Neuronal stem cell (in vitro differentiated cells): ENCODE measurements around the gene CMTM7.
A peak's percentile ranks its signal among the peaks of the same experiment; 100 is the strongest.

Source experiments
- DNase-seq: peaks from one replicate; pipeline ENCODE4 v3.0.0-alpha.2; 2013; ENCODE audit warnings: low spot score
- H2AFZ ChIP-seq: one replicate; pipeline ENCODE4 v1.6.1; 2013; ENCODE audit warnings: mild to moderate bottlenecking, low read length, inconsistent platforms
- H2AK5ac ChIP-seq: 2 replicates; pipeline ENCODE4 v1.6.1; 2013; ENCODE audit warnings: low read depth, mild to moderate bottlenecking, inconsistent platforms, low read length, moderate library complexity, mixed read lengths
- H2BK120ac ChIP-seq: 2 replicates; pipeline ENCODE4 v1.6.1; 2013; ENCODE audit warnings: low read depth, mild to moderate bottlenecking, inconsistent platforms, low read length, moderate library complexity, mixed read lengths
- H2BK12ac ChIP-seq: one replicate; pipeline ENCODE4 v1.6.1; 2013; ENCODE audit warnings: low read length, inconsistent platforms
- H2BK15ac ChIP-seq: 2 replicates; pipeline ENCODE4 v1.6.1; 2013; ENCODE audit warnings: mild to moderate bottlenecking, low read length, inconsistent platforms, mixed read lengths
- H2BK5ac ChIP-seq: one replicate; pipeline ENCODE4 v1.6.1; 2013; ENCODE audit warnings: inconsistent platforms, mild to moderate bottlenecking, low read length, moderate library complexity
- H3K14ac ChIP-seq: one replicate; pipeline ENCODE4 v1.6.1; 2013; ENCODE audit warnings: low read length, inconsistent platforms
- H3K18ac ChIP-seq: 2 replicates; pipeline ENCODE4 v1.6.1; 2013; ENCODE audit warnings: low read length, inconsistent platforms
- H3K23ac ChIP-seq: 2 replicates; pipeline ENCODE4 v1.6.1; 2013; ENCODE audit warnings: low read depth, mild to moderate bottlenecking, mixed read lengths, low read length, inconsistent platforms; ENCODE audit not compliant: poor library complexity
- H3K27ac ChIP-seq: replicated peaks from 3 replicates; pipeline ENCODE4 v1.5.1; 2013; ENCODE audit warnings: low read length, inconsistent platforms
- H3K27me3 ChIP-seq, 3 experiments: 2 replicates each; pipeline ENCODE4 v1.6.1; 2013; ENCODE audit warnings: low read length in 3 of 3, mild to moderate bottlenecking in 2 of 3, inconsistent platforms in 1 of 3, low read depth in 1 of 3, mixed read lengths in 1 of 3, moderate library complexity in 1 of 3; ENCODE audit not compliant: control insufficient read depth in 3 of 3, insufficient read depth in 3 of 3
- H3K36me3 ChIP-seq, 2 donors: replicated peaks in 1 of 2; 2 replicates each; pipeline ENCODE4 v1.6.1; 2013; ENCODE audit warnings: low read length in 2 of 2; ENCODE audit not compliant: control insufficient read depth in 2 of 2, insufficient read depth in 2 of 2
- H3K4ac ChIP-seq: 2 replicates; pipeline ENCODE4 v1.6.1; 2013; ENCODE audit warnings: inconsistent platforms, mild to moderate bottlenecking, low read length, moderate library complexity
- H3K4me1 ChIP-seq, 2 donors: 1 replicate in 1 of 2; 2 replicates in 1 of 2; pipeline ENCODE4 v1.6.1; 2013; ENCODE audit warnings: low read length in 2 of 2, low read depth in 1 of 2; ENCODE audit not compliant: control insufficient read depth in 2 of 2, insufficient read depth in 1 of 2
- H3K4me2 ChIP-seq: one replicate; pipeline ENCODE4 v1.6.1; 2013; ENCODE audit warnings: mild to moderate bottlenecking, low read length, inconsistent platforms; ENCODE audit not compliant: insufficient read depth, poor library complexity, severe bottlenecking
- H3K4me3 ChIP-seq, 2 donors: 2 replicates each; pipeline ENCODE4 v1.5.1; 2013; ENCODE audit warnings: low read length in 2 of 2, mild to moderate bottlenecking in 2 of 2, inconsistent platforms in 1 of 2, moderate library complexity in 1 of 2
- H3K79me1 ChIP-seq: one replicate; pipeline ENCODE4 v1.6.1; 2013; ENCODE audit warnings: low read depth, mild to moderate bottlenecking, inconsistent platforms, low read length, moderate library complexity
- H3K9ac ChIP-seq: one replicate; pipeline ENCODE4 v1.6.1; 2013; ENCODE audit warnings: mild to moderate bottlenecking, low read depth, low read length, inconsistent platforms; ENCODE audit not compliant: poor library complexity
- H3K9me3 ChIP-seq, 2 donors: replicated peaks in 1 of 2; 2 replicates each; pipeline versions ENCODE3 to v1.6.1; 2013; ENCODE audit warnings: low read length in 2 of 2, mild to moderate bottlenecking in 2 of 2, inconsistent platforms in 1 of 2, low read depth in 1 of 2, mixed read lengths in 1 of 2, moderate library complexity in 1 of 2; ENCODE audit not compliant: control insufficient read depth in 2 of 2, insufficient read depth in 1 of 2
- H4K8ac ChIP-seq: one replicate; pipeline ENCODE4 v1.6.1; 2013; ENCODE audit warnings: low read depth, mild to moderate bottlenecking, inconsistent platforms, low read length, moderate library complexity
- H4K91ac ChIP-seq: one replicate; pipeline ENCODE4 v1.6.1; 2013; ENCODE audit warnings: low read length, low read depth, mild to moderate bottlenecking, inconsistent platforms; ENCODE audit not compliant: poor library complexity
- WGBS, 2 donors: extraction: QIAGEN DNeasy Blood & Tissue Kit; methylation state at CpG; one replicate each; pipeline ENCODE4 v1.1.7; 2013; ENCODE audit warnings: missing lambda C conversion rate in 2 of 2, mixed read lengths in 1 of 2; ENCODE audit not compliant: insufficient read length in 2 of 2, insufficient replicate concordance in 1 of 2; ENCODE audit errors: extremely low coverage in 2 of 2; 5-methylcytosine and 5-hydroxymethylcytosine counted together

The CMTM7 gene

GRCh38 chr3:32454731-32455608 lies 63.3 kb downstream of the CMTM7 start:
- Histone ChIP-seq H3K27me3 (no peaks in the 10 kb centered on the region), H2BK12ac (no peak overlapping the region), H2AFZ (no peak overlapping the region), H3K4ac (no peak overlapping the region), H3K9ac (no peak overlapping the region), H3K79me1 (no peaks in the 10 kb centered on the region), H3K4me3 (no peak overlapping the region), H3K4me1 (peaks cover 15 to 33% of the 10 kb centered on the region in 2 donors), H3K23ac (no peak overlapping the region), H3K14ac (peak overlapping the region; percentile 42), H2BK120ac (no peak overlapping the region), H3K27ac (no peak overlapping the region), H2BK15ac (no peak overlapping the region), H4K8ac (peak overlapping the region; percentile 88), H3K36me3 (peaks cover 2 to 74% of the 10 kb centered on the region in 2 donors), H3K9me3 (no peaks in the 10 kb centered on the region), H3K18ac (peak overlapping the region; percentile 41), H4K91ac (no peak overlapping the region), H3K4me2 (no peak overlapping the region), H2AK5ac (no peak overlapping the region), H2BK5ac (no peak overlapping the region)
- WGBS, 2 donors = no CpG with 5 or more reads among the region's 15 CpGs
- no peak for DNase-seq

- no peaks in the 10 kb centered on the region for H3K79me1 ChIP-seq
- H2BK12ac ChIP-seq = no peak overlapping the region
- no peak overlapping the region for H3K27ac ChIP-seq
- WGBS, 2 donors = no CpG with 5 or more reads among the region's 15 CpGs
- H3K27me3 ChIP-seq = no peaks in the 10 kb centered on the region
- no peak overlapping the region for H3K4me2 ChIP-seq
- peak overlapping the region; percentile 42 for H3K14ac ChIP-seq
- no peak overlapping the region for H3K9ac ChIP-seq
- peaks cover 19 to 28% of the 10 kb centered on the region in 2 donors for H3K4me1 ChIP-seq
- H2BK5ac ChIP-seq = no peak overlapping the region
- no peak overlapping the region for H2BK120ac ChIP-seq
- H4K8ac ChIP-seq = no peak overlapping the region
- no peak overlapping the region for H2AFZ ChIP-seq
- H3K4ac ChIP-seq = no peak overlapping the region
- no peak overlapping the region for H2BK15ac ChIP-seq
- H3K4me3 ChIP-seq = no peak overlapping the region
- H3K18ac ChIP-seq = peak overlapping the region; percentile 41
- H2AK5ac ChIP-seq = no peak overlapping the region
- H3K9me3 ChIP-seq = no peaks in the 10 kb centered on the region
- H4K91ac ChIP-seq = no peak overlapping the region
- DNase-seq = no peak
- H3K23ac ChIP-seq = no peak overlapping the region
- H3K36me3 ChIP-seq = peaks cover 2 to 69% of the 10 kb centered on the region in 2 donors
Measured at GRCh38 chr3:32455609-32456428, 64.2 kb downstream of the CMTM7 start.

- H3K4me1 ChIP-seq = peaks cover 13 to 21% of the 10 kb centered on the region in 2 donors
- peak overlapping the region; percentile 40 for H3K23ac ChIP-seq
- no peak overlapping the region for H2BK12ac ChIP-seq
- no peak overlapping the region for H2BK120ac ChIP-seq
- H3K27ac ChIP-seq = no peak overlapping the region
- no peak overlapping the region for H3K4me2 ChIP-seq
- H2AFZ ChIP-seq = no peak overlapping the region
- DNase-seq = no peak
- no peak overlapping the region for H2BK15ac ChIP-seq
- H3K4me3 ChIP-seq = no peak overlapping the region
- no peaks in the 10 kb centered on the region for H3K79me1 ChIP-seq
- H3K14ac ChIP-seq = peak overlapping the region; percentile 58
- no peak overlapping the region for H2BK5ac ChIP-seq
- no peak overlapping the region for H4K91ac ChIP-seq
- no peak overlapping the region for H3K9ac ChIP-seq
- H3K18ac ChIP-seq = no peak overlapping the region
- WGBS, 2 donors = no CpG with 5 or more reads among the region's 11 CpGs
- H3K9me3 ChIP-seq = no peaks in the 10 kb centered on the region
- H3K27me3 ChIP-seq = no peaks in the 10 kb centered on the region
- H3K36me3 ChIP-seq = peaks cover 2 to 62% of the 10 kb centered on the region in 2 donors
- H3K4ac ChIP-seq = no peak overlapping the region
- H2AK5ac ChIP-seq = peak overlapping the region; percentile 53
- H4K8ac ChIP-seq = no peak overlapping the region
Measured at GRCh38 chr3:32456429-32457130, 64.9 kb downstream of the CMTM7 start.
